Hepatocyte (in vitro differentiated cells): ENCODE results near the gene TRIM44. TPM values are rescaled to one million over a fixed set of nuclear protein-coding genes. Genes with fewer than 3 reads are reported as not detected.

ENCODE experiments used
- DNase-seq: peaks from one replicate; pipeline ENCODE4 v3.0.0-alpha.2; 2016; ENCODE audit warnings: low spot score
- H2AFZ ChIP-seq: fragments of 200-600 bp; sonication (generic); 2 replicates; pipeline ENCODE4 v1.6.0; 2016; ENCODE audit warnings: antibody characterized with exemption, mild to moderate bottlenecking
- H3K27ac ChIP-seq: fragments of 200-600 bp; sonication (generic); 2 replicates; pipeline ENCODE4 v1.5.1; 2016; ENCODE audit warnings: mild to moderate bottlenecking
- H3K27me3 ChIP-seq: fragments of 200-600 bp; sonication (generic); 2 replicates; pipeline ENCODE4 v1.6.1; 2016
- H3K36me3 ChIP-seq: fragments of 200-600 bp; sonication (generic); replicated peaks from 2 replicates; pipeline ENCODE4 v1.5.1; 2016; ENCODE audit warnings: low read depth; ENCODE audit not compliant: insufficient read depth
- H3K4me1 ChIP-seq: fragments of 200-600 bp; sonication (generic); 2 replicates; pipeline ENCODE4 v1.5.1; 2016; ENCODE audit warnings: mild to moderate bottlenecking, moderate library complexity; ENCODE audit not compliant: insufficient read depth
- H3K4me2 ChIP-seq: fragments of 200-600 bp; sonication (generic); 2 replicates; pipeline ENCODE4 v1.6.0; 2016
- H3K4me3 ChIP-seq: fragments of 200-600 bp; sonication (generic); 2 replicates; pipeline ENCODE4 v1.5.1; 2016; ENCODE audit warnings: mild to moderate bottlenecking
- H3K79me2 ChIP-seq: fragments of 200-600 bp; sonication (generic); 2 replicates; pipeline ENCODE4 v1.6.0; 2017; ENCODE audit warnings: mild to moderate bottlenecking
- H3K9me2 ChIP-seq: fragments of 200-600 bp; sonication (generic); replicated peaks from 2 replicates; pipeline ENCODE4 v1.6.0; 2017; ENCODE audit warnings: mild to moderate bottlenecking; ENCODE audit not compliant: insufficient read depth
- H3K9me3 ChIP-seq: fragments of 200-600 bp; sonication (generic); 2 replicates; pipeline ENCODE4 v1.5.1; 2016; ENCODE audit warnings: low read depth, mild to moderate bottlenecking
- H4K20me1 ChIP-seq: fragments of 200-600 bp; sonication (generic); 2 replicates; pipeline ENCODE4 v1.6.0; 2016; ENCODE audit warnings: mild to moderate bottlenecking; ENCODE audit not compliant: insufficient read depth, poor library complexity, severe bottlenecking
- CTCF ChIP-seq: fragments of 200-600 bp; sonication (generic); IDR thresholded peaks from 2 replicates; pipeline ENCODE4 v1.5.1; 2016; ENCODE audit warnings: antibody characterized with exemption, mild to moderate bottlenecking; ENCODE audit not compliant: poor library complexity
- EZH2 ChIP-seq: fragments of 200-600 bp; sonication (generic); IDR thresholded peaks from 2 replicates; pipeline ENCODE4 v1.6.1; 2016; ENCODE audit warnings: antibody characterized with exemption, mild to moderate bottlenecking, borderline replicate concordance
- EZH2phosphoT487 ChIP-seq: fragments of 200-600 bp; sonication (generic); IDR thresholded peaks from one replicate; pipeline ENCODE4 v1.6.1; 2018; ENCODE audit warnings: antibody characterized with exemption, mild to moderate bottlenecking, low read depth, moderate library complexity; ENCODE audit not compliant: unreplicated experiment, severe bottlenecking
- WGBS: methylation state at CpG from one replicate; pipeline ENCODE4 v1.1.6; 2016; ENCODE audit warnings: low lambda C conversion rate; ENCODE audit errors: missing lambda C conversion rate; 5-methylcytosine and 5-hydroxymethylcytosine counted together
- polyA plus RNA-seq: library from polyadenylated mRNA; unstranded; fragments of >200 nt; fragmentation: Nextera tagmentation; extraction: Ambion mirVana; gene quantifications from 2 replicates; pipeline ENCODE4 v1.2.1, GENCODE V29; 2016
- total RNA-seq: library from RNA; depleted of rRNA; stranded (reverse); fragments of >200 nt; gene quantifications from 2 replicates; pipeline ENCODE4 v1.2.3, GENCODE V29; 2014

Gene TRIM44
- total and polyA plus RNA-seq, 2 experiments from 2014 or later: 20.8 to 43.2 TPM

DNA sequence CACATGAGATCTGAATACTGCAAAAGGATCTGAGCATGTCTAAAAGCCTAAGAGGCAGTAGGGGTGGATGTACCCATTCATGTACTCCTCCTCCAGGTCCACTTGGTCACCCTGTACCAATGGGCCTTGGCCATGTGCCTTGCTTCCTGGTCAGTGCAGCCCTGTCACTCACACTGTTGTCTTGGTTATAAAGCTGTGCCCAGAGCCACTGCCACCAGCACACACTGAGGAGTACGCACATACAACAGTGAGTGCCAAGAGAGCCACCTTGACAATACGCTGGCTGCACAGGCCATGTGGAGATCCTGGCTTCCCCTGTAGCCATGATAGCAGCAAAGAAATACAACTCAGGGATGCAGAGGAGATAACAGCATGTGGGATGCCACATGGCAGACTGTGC lies 184.9 kb downstream of the TRIM44 start:
- Histone ChIP-seq H3K27me3 (peaks cover 10% of the 10 kb centered on the region), H3K9me2 (no peaks in the 10 kb centered on the region), H3K4me1 (no peaks in the 10 kb centered on the region), H2AFZ (no peak overlapping the region), H3K36me3 (no peaks in the 10 kb centered on the region), H3K9me3 (no peaks in the 10 kb centered on the region), H3K4me3 (no peak overlapping the region), H3K27ac (no peak overlapping the region), H3K4me2 (no peak overlapping the region), H3K79me2 (no peaks in the 10 kb centered on the region), H4K20me1 (no peaks in the 10 kb centered on the region)
- 47% methylated on average over 2 of the region's 2 CpGs for WGBS
- TF ChIP-seq EZH2 (no peak), CTCF (no peak), EZH2phosphoT487 (no peak)
- DNase-seq: no peak

DNA sequence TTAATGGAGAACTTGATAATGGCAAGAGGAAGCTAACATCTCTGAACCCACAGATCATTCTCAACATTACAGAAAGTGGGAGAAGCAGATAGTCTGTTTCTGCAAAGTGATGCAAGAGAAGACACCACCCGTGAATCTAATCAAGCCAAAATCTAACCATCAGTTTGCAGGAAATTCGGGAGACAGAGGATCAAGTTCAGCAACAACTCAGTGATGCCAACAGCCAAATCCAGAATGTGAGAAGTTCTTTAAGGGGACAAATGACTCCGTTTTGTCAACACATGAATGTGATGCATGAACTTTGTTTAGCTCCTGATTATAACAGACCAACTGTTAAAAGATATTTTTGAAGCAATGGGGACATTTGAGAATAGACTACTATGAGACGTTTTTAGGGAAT lies 186.0 kb downstream of the TRIM44 start:
- H3K79me2 ChIP-seq: no peaks in the 10 kb centered on the region
- no peak overlapping the region for H3K4me2 ChIP-seq
- H3K27me3 ChIP-seq: peaks cover 10% of the 10 kb centered on the region
- H4K20me1 ChIP-seq: no peaks in the 10 kb centered on the region
- DNase-seq: no peak
- no peaks in the 10 kb centered on the region for H3K36me3 ChIP-seq
- no peaks in the 10 kb centered on the region for H3K4me1 ChIP-seq
- TF ChIP-seq CTCF: no peak
- no peak for TF ChIP-seq EZH2phosphoT487
- no peak for TF ChIP-seq EZH2
- no peak overlapping the region for H3K4me3 ChIP-seq
- H3K9me3 ChIP-seq: no peaks in the 10 kb centered on the region
- H3K9me2 ChIP-seq: no peaks in the 10 kb centered on the region
- 76% methylated on average over 4 of the region's 4 CpGs for WGBS
- H3K27ac ChIP-seq: no peak overlapping the region
- H2AFZ ChIP-seq: no peak overlapping the region

GRCh38 chr11:35850191-35850590 lies 187.6 kb downstream of the TRIM44 start:
- H3K27me3 ChIP-seq: peaks cover 10% of the 10 kb centered on the region
- H3K27ac ChIP-seq: no peak overlapping the region
- H3K4me3 ChIP-seq: no peak overlapping the region
- no peak overlapping the region for H2AFZ ChIP-seq
- no peaks in the 10 kb centered on the region for H3K4me1 ChIP-seq
- no peak for DNase-seq
- no peaks in the 10 kb centered on the region for H3K79me2 ChIP-seq
- no peak overlapping the region for H3K4me2 ChIP-seq
- H3K9me2 ChIP-seq: no peaks in the 10 kb centered on the region
- H3K36me3 ChIP-seq: no peaks in the 10 kb centered on the region
- no peaks in the 10 kb centered on the region for H3K9me3 ChIP-seq
- WGBS: 89% methylated on average over 7 of the region's 7 CpGs
- TF ChIP-seq CTCF (no peak), EZH2phosphoT487 (no peak), EZH2 (no peak)
- no peaks in the 10 kb centered on the region for H4K20me1 ChIP-seq

DNA sequence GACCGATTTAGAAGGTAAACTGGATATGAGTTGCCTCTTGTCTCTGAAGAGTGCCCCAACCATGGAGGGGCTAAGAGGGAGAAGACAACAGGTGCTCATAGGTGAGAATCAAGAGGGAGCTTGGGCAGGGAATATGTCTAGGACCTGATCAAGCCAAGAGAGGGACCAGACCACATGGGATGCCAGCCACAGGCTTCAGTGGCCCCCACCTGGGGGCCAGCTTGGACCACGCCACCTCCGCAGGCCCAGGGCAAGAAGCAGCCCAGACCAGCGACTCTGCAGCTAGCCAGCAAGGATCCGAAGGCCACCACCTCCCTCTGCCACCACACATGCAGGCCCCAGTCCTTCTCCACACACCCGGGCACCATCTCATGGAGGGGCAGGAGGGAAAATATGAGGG lies 188.8 kb downstream of the TRIM44 start:
- 89% methylated on average over 6 of the region's 6 CpGs for whole genome bisulfite sequencing
- Histone ChIP-seq H2AFZ (no peak overlapping the region), H3K27ac (no peak overlapping the region), H3K9me3 (no peaks in the 10 kb centered on the region), H3K79me2 (no peaks in the 10 kb centered on the region), H3K4me1 (no peaks in the 10 kb centered on the region), H3K36me3 (no peaks in the 10 kb centered on the region), H3K9me2 (no peaks in the 10 kb centered on the region), H3K27me3 (peaks cover 10% of the 10 kb centered on the region), H4K20me1 (no peaks in the 10 kb centered on the region), H3K4me2 (no peak overlapping the region), H3K4me3 (no peak overlapping the region)
- TF ChIP-seq CTCF (no peak), EZH2 (no peak), EZH2phosphoT487 (no peak)
- no peak for DNase-seq
